ENCODE measurements around the gene PHF14. TPM values are rescaled to one million over a fixed set of nuclear protein-coding genes. Genes with fewer than 3 reads are reported as not detected.

Gene PHF14
- total RNA-seq, 2 donors from 2014 or later, result 11.9 to 28.3 TPM

- ATAC-seq, result no peak
- Histone ChIP-seq H3K27ac (no peak overlapping the region), H3K9me3 (no peaks in the 10 kb centered on the region), H3K27me3 (no peaks in the 10 kb centered on the region), H3K4me3 (no peak overlapping the region), H3K4me1 (no peaks in the 10 kb centered on the region), H3K36me3 (replicated peaks in 1 of 2; ENCODE audit: insufficient read depth in 1 of 2, low read depth in 2 of 2) (no peaks in the 10 kb centered on the region)
- intact Hi-C loops (cut with DNase I), result no loop called here
- no peak for DNase-seq
- 62 to 67% methylated on average over 1 of the region's 1 CpG for WGBS, 2 donors
- TF ChIP-seq CTCF (IDR thresholded peaks at IDR 0.05) (no peak), POLR2A (IDR thresholded peaks at IDR 0.05) (no peak)
Observed at GRCh38 chr7:11203224-11203623, 229.6 kb downstream of the PHF14 start.

- WGBS, 2 donors, result 73 to 74% methylated on average over 3 of the region's 3 CpGs
- intact Hi-C loops (cut with DNase I), result no loop called here
- DNase-seq (no peak), ATAC-seq (no peak)
- H3K36me3 ChIP-seq (replicated peaks in 1 of 2; ENCODE audit: insufficient read depth in 1 of 2, low read depth in 2 of 2), result no peaks in the 10 kb centered on the region
- no peak overlapping the region for H3K27ac ChIP-seq
- no peak overlapping the region for H3K4me3 ChIP-seq
- H3K4me1 ChIP-seq, result no peaks in the 10 kb centered on the region
- H3K27me3 ChIP-seq, result no peaks in the 10 kb centered on the region
- no peaks in the 10 kb centered on the region for H3K9me3 ChIP-seq
- no peak for TF ChIP-seq CTCF (IDR thresholded peaks at IDR 0.05)
- no peak for TF ChIP-seq POLR2A (IDR thresholded peaks at IDR 0.05)
Observed at GRCh38 chr7:11203683-11204082, 230.0 kb downstream of the PHF14 start.

GRCh38 chr7:11206177-11206899, 232.7 kb downstream of the PHF14 start:
- no peaks in the 10 kb centered on the region for H3K36me3 ChIP-seq (replicated peaks in 1 of 2; ENCODE audit: insufficient read depth in 1 of 2, low read depth in 2 of 2)
- DNase-seq (no peak), ATAC-seq (no peak)
- 54 to 57% methylated on average over 4 of the region's 4 CpGs for WGBS, 2 donors
- no peaks in the 10 kb centered on the region for H3K27me3 ChIP-seq
- no peak overlapping the region for H3K27ac ChIP-seq
- no peak for TF ChIP-seq POLR2A (IDR thresholded peaks at IDR 0.05)
- no peak for TF ChIP-seq CTCF (IDR thresholded peaks at IDR 0.05)
- intact Hi-C loops (cut with DNase I), result no loop called here
- H3K9me3 ChIP-seq, result no peaks in the 10 kb centered on the region
- H3K4me1 ChIP-seq, result no peaks in the 10 kb centered on the region
- no peak overlapping the region for H3K4me3 ChIP-seq

GRCh38 chr7:11207565-11207964, 233.9 kb downstream of the PHF14 start:
- DNase-seq (no peak), ATAC-seq (no peak)
- 85 to 88% methylated on average over 3 of the region's 3 CpGs for WGBS, 2 donors
- H3K36me3 ChIP-seq (replicated peaks in 1 of 2; ENCODE audit: insufficient read depth in 1 of 2, low read depth in 2 of 2), result no peaks in the 10 kb centered on the region
- no peak overlapping the region for H3K27ac ChIP-seq
- TF ChIP-seq CTCF (IDR thresholded peaks at IDR 0.05) (no peak), POLR2A (IDR thresholded peaks at IDR 0.05) (no peak)
- H3K9me3 ChIP-seq, result no peaks in the 10 kb centered on the region
- no peak overlapping the region for H3K4me3 ChIP-seq
- intact Hi-C loops (cut with DNase I), result no loop called here
- H3K27me3 ChIP-seq, result no peaks in the 10 kb centered on the region
- no peaks in the 10 kb centered on the region for H3K4me1 ChIP-seq

GRCh38 chr7:11208883-11209465, 235.3 kb downstream of the PHF14 start:
- Histone ChIP-seq H3K27me3 (no peaks in the 10 kb centered on the region), H3K4me1 (no peaks in the 10 kb centered on the region), H3K9me3 (no peaks in the 10 kb centered on the region), H3K27ac (no peak overlapping the region), H3K36me3 (replicated peaks in 1 of 2; ENCODE audit: insufficient read depth in 1 of 2, low read depth in 2 of 2) (no peaks in the 10 kb centered on the region), H3K4me3 (no peak overlapping the region)
- no peak for TF ChIP-seq POLR2A (IDR thresholded peaks at IDR 0.05)
- TF ChIP-seq CTCF (IDR thresholded peaks at IDR 0.05), result no peak
- DNase-seq (no peak), ATAC-seq (no peak)
- 56% methylated on average over 5 of the region's 5 CpGs for WGBS, 2 donors
- intact Hi-C loops (cut with DNase I), result no loop called here

Data from body of pancreas (tissue), 4 donors.